CD4-positive, alpha-beta T cell treated with Interleukin-6 at 100 ng/mL for 8 hours (primary cell): ENCODE data around the gene PC.

ENCODE experiments used
- DNase-seq: peaks from one replicate; pipeline ENCODE4 v3.0.0-alpha.2; 2020; ENCODE audit warnings: mixed read lengths, low spot score

Gene PC

DNA sequence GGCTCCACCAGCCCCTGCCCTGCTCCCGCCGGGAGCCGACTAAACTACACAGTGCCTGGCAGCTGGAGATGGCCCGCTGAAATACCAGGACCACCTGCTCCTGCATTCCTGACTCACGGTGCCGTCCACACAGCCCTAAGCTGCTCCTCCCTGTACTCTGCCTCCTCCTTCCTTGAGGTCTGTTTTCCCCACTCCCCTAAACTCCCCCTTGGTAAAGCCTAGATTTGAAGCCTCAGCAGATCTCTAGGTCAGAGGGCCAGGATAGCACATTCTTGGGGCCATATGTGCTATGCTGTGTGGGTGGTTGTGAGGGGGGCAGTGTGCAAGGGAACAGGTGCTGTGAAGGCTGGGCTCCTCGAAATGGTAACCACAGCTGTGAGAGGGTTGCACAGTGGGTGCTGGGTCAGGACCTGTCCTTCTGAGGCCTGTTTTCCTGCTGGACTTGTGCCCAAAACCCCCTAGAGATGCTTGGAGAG lies 91.6 kb downstream of the PC start:
- DNase-seq = no peak

DNA sequence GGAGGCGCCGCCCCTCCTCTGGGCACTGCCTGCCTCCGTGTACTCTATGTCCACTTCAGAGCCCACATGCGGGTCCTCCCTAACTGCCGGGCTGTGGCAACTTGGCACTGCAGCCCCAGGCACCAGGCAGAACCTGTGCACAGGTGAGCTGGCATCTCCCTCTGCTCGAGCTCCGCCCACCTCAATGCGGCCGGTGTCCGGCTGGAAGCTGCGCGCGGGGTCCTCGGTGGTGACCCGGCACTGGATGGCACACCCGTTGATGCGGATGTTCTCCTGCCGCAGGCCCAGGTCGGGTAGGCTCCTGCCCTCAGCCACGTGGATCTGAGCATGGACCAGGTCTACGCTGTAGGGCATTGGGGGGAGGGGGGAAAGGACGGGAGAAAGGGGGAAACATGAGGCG lies 92.2 kb downstream of the PC start:
- no peak for DNase-seq

DNA sequence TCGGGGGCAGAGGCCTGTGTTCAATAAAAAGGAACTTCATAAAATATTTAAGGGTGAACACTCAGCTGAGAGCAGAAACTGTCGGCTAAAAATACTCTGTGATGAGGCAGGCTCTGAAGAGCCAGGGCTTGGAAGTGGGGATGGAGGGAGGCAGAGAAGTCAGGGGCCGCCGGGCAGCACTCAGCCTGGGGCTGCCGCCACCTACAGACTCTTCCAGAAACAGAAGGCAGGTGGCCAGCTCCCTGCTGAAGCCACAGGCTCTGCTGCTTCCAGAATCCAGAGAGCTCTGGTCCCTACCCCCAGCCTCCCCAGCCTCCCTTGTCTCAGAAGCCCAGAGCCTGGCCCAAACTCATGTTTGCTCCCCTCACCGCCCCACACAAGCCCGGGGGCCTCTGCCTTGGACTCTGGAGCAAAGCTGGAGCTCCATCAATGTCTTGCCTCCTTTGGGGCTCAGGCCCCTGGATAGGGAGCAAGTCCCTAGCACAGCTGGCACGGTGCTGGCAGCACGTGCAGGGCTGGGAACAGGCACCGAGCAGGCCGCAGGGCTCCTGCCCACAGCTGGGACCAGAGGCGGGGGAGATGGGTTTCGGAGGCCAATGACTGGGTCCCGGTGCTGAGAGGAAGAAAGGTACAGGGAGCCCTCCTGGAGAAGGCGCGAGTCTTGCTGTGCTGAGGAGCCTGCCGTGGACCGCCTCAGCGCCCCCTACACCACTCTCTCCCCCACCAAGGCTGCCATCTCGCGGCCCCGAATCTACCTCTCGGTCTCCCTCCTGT lies 93.1 kb downstream of the PC start:
- no peak for DNase-seq

DNA sequence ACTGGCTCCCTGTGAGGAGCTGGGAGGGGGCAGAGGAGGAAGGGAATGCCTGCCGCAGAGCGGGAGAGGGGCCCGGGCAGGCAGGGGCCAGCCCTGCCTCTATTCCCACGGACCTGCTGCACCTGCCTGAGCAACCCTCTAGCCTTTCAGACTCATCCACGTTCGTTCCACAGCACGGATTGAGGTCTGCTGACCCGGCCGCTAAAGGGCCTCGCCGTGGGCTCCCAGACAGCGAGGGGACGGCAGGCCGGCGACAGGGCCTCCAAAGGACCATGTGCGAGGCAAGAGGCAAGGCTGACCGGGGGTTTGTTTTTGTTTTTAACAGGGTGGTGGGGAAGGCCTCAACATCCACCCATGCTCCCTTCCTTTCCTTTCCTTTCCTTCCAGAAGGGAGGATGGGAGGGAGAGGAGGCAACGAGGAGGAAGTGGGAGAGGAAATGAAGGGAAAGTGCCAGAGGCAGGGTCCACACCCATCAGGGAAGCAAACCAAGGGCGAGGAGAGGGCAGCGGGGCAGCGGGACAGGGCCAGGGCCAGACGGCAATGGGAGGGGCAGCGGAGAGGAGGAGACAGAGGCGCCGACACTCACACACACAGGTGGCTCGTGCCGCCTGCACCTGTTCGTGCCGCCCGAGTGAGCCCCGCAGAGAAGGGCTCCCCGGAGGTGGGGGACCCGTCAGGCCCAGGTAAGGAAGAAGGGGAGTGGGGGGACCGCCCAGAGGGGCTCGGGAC lies 93.8 kb downstream of the PC start:
- no peak for DNase-seq

DNA sequence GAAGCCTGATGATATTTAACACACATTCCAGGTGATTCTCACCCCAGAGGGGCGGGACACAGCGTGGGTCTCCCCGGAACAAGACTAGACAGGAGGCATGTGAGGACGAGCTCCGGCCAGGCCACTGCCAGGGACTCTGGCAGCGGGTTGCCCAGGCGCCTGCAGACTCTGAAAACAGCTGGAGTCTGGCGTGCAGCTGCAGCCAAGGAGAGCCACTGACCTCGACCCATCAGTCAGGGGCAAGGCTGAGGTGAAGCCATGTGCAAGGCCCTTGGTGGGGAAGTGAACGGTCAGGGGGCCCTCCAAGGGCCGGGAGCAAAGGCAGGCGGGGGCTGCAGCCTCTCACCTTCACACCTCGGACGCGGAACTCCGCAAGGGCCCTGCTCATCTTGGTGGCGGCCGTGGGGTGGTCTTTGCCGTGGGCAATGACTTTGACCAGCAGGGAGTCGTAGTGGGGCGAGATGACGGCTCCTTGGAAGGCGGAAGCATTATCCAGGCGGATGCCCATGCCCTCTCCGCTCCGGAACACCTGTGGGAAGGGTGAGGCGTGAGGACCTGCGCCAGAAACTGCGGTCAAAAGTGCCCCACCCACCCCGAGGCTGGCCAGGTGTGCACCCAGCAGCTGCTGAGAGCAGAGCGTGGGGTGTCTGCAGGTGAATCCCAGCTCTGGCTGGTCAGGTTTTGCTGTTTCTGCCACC lies 94.6 kb downstream of the PC start:
- no peak for DNase-seq

DNA sequence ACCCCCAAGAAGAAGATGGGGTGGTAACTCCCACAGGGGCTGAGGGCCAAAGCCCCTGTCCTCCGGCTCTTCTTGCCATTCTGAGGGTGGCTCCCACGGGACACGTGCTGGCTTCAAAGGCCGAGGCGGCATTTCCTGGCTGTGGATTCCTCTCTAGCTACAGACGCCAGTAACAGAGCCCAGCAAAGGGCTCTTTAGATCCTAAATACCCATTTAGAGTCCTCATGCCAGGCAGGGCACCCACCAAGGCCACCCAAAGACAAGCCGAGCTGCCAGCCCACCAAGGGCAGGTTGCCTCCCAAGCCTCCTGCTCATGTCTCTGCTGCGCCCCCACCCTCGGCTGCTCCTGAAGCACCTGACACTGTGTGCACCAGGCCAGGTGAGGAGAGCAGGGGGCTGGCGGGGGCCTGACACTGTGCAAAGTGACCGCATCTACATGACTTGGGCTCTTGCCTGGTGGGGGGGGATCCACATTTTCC lies 95.6 kb downstream of the PC start:
- DNase-seq = no peak

DNA sequence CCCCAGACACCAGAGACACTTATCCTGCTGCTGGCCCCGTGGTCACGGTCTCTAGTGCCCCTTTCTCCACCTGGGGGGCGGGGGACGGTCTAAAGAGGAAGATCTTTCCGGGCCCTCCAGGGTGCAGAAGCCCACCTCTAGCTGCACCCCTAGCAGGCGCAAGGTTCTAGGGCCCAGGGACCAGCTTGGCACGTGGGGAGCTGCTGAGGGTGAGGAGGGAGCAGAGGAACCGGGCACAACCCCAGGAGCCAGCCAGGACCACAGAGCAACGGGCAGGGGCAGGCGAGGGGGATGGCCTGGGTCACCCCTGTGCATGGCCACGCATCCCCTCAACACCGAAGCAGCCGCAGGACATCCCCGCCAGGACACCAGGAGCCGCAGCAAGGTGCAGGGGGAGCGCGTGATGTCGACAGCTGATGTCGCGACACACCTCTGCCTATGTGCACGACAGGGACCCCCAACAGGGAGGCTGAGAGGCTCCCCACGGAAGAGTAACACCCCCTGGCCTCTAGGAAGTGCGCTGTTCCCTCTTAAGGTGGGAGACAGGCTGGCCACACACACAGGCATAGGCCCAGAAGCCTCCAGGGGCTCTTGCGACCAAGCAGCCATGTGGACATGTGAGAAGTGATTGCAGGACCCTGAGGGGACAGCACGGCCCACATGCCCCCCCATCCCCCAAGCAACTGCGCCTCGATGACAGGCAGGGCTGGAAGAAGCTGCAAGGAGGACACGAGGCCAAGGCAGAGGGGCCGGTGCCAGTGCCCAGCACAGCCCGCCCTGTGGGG lies 96.2 kb downstream of the PC start:
- no peak for DNase-seq

DNA sequence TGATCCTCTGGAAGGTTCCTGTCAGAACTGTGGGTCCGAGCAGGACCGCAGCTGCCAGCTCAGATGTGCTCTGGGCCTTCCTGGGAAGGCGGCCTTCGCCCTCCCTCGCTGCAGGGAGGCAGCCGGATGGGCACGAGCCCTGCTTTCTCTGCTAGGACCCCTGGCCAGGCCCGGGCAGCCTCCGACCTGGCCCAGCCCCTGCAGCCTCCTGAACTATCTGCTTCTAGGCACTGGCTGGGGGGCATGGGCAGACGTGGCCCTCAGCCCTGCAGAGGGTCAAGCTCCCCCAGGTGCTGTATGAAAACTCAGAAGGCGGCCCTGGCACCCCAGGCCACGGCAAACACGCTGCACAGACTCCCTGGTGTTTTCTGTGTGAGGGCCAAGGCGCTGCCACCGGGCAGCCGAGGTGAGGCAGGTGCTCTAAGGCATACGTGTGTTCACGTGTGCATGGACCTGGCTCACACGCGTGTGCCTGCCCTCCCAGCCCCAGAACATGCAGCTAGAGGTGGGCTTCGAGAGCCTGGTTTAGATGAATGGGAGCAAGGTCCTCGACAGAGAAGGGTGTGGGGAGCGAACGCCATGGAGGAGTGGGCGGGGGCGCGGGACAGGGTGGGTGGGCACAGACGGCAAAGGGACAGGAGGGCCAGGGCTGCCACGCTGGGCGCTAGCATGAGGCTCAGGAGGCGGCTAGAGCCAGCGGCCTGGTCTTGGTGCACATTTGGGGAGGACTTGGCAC lies 97.0 kb downstream of the PC start:
- no peak for DNase-seq

DNA sequence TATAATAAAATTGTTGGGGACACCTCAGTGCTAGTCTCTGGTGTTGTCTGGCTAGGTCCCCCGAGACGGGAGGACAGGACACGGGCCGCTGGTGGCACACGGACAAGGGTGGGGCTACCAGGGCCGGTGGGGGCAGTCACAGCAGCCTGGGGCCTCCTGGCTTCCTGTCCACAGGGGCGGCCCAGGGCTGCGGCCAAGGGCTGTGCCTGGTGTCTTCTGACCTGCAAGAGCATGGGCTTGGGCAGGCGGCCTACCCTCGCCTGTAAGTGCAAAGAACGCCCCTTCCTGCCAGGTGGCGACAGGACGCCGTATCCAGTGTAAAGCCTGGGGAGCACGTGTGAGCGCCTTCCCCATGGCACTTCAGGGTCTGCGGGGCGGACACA lies 97.7 kb downstream of the PC start:
- DNase-seq = no peak

DNA sequence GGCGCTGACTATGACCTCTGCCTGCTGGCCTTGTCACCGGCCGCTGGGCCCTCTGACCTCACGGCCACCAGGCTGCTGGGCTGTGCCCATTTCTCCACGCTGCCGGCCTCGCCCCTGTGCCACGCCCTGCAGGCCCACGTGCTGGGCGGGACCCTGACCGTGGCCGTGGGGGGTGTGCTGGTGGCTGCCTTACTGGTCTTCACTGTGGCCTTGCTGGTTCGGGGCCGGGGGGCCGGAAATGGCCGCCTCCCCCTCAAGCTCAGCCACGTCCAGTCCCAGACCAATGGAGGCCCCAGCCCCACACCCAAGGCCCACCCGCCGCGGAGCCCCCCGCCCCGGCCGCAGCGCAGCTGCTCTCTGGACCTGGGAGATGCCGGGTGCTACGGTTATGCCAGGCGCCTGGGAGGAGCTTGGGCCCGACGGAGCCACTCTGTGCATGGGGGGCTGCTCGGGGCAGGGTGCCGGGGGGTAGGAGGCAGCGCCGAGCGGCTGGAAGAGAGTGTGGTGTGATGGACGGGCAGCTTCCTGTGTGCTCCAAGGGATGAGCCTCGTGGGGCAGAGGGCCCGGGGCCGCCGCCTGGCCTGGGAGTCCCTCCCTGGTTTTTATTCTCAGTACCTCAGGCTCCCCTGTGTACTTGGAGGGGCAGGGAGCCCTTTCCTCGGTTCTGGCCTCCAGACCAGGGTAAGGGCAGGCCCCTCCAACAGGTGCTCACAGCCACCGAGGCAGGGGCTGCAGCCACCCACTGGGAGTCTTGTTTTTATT lies 98.3 kb downstream of the PC start:
- no peak for DNase-seq

DNA sequence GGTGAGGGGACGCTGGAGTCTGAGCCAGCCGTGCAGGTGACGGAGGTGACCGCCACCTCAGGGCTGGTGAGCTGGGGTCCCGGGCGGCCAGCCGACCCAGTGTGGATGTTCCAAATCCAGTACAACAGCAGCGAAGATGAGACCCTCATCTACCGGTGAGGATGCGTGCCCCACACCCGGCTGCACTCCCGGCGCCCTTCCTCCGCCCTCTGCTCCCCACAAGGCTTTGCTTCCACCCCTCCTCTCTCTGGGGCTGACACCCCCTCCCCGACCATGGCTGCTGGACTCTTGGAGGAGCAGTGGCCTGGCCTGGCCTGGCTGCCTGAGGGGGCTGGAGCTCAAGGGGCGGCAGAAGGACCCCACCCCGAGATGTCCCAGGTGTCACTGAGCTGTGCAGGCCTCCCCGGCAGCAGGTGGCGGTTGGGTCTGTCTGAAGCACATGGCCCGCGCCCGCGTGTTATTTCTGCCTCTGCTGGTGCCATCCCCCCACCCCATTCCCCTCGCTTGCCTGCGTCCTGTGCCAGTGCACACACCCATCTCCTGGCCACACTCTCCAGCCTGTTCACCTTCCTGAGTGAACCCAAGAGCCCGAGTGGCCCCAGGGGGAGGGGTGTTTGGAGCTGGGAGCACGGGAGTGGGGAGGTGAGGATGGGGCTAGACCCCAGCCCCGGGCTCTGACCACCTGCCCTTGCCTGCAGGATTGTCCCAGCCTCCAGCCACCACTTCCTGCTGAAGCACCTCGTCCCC lies 99.1 kb downstream of the PC start:
- DNase-seq = no peak

DNA sequence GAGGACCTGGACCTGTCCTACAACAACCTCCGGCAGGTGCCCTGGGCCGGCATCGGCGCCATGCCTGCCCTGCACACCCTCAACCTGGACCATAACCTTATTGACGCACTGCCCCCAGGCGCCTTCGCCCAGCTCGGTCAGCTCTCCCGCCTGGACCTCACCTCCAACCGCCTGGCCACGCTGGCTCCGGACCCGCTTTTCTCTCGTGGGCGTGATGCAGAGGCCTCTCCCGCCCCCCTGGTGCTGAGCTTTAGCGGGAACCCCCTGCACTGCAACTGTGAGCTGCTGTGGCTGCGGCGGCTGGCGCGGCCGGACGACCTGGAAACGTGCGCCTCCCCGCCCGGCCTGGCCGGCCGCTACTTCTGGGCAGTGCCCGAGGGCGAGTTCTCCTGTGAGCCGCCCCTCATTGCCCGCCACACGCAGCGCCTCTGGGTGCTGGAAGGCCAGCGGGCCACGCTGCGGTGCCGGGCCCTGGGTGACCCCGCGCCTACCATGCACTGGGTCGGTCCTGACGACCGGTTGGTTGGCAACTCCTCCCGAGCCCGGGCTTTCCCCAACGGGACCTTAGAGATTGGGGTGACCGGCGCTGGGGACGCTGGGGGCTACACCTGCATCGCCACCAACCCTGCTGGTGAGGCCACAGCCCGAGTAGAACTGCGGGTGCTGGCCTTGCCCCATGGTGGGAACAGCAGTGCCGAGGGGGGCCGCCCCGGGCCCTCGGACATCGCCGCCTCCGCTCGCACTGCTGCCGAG lies 99.8 kb downstream of the PC start:
- no peak for DNase-seq

DNA sequence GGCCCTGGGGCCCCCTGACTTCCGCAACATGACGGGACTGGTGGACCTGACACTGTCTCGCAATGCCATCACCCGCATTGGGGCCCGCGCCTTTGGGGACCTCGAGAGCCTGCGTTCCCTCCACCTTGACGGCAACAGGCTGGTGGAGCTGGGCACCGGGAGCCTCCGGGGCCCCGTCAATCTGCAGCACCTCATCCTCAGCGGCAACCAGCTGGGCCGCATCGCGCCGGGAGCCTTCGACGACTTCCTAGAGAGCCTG lies 100.3 kb downstream of the PC start:
- DNase-seq = no peak

DNA sequence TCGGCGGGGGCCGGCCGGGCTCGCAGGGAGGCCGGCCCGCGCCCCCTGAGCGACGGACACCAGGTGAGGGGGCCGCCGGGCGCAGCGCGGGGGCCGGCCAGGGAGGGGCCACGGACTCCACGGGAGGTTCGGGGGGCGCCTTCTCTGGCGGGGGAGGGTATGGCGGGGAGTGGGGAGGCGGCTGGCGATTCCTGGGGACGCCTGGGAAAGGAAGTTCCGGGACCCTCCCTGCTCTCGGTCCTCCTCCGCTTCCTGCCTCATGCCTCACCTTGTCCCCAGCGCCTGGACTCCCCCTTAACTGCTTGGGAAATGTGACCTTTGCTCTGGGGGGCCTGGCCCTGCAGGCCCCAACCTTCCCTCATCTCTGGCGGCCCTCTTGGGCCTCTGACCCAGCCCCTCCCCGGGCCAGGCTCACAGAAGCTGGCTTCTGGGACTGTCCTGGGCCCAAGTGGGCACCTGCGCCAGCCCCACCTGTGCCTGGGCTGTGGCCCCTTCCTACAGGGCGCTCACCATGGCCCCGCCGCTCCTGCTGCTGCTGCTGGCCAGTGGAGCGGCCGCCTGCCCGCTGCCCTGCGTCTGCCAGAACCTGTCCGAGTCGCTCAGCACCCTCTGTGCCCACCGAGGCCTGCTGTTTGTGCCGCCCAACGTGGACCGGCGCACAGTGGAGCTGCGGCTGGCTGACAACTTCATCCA lies 100.8 kb downstream of the PC start:
- DNase-seq = no peak

DNA sequence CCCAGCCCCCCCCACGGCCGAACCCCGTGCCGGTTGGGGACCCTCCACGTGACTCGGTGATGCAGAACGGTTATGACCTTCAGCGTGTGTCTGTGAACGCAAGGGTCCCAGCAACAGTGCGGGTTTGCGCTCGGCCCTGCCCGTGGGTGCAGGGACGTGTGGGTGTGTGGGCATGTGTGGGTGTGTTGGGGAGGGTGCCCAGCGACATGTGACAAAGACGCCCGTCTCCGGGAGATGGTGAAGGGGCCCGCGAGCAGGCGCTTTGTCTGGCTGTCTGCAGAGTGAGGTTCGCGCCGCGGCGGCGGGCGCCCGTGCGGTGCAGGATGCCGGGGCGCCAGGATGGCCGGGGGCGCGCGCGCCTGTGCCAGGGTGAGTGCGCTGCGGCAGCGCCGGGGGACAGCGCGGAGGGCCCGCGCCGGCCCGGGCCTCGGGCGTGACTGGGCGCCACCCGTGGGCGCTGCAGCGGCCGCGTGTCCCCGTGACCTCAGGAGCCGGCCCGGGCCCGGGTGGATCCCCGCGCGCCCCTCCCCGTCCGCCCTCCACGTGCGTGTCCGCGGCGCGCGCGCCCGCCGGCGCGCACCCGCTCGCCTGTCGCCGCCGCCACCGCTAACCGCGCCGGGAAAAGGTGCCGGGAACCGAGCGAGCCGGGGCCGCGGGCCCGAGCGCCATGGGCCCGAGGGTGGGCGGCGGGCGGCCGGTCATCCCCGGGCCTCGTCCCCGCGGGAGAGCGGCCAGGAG lies 101.5 kb downstream of the PC start, which contains the start of gene LRFN4:
TSS of gene LRFN4 (plus strand) at position 569 of the 738 bp plus-strand sequence. CDS start 681 bp downstream, outside the sequence.
- DNase-seq = no peak

DNA sequence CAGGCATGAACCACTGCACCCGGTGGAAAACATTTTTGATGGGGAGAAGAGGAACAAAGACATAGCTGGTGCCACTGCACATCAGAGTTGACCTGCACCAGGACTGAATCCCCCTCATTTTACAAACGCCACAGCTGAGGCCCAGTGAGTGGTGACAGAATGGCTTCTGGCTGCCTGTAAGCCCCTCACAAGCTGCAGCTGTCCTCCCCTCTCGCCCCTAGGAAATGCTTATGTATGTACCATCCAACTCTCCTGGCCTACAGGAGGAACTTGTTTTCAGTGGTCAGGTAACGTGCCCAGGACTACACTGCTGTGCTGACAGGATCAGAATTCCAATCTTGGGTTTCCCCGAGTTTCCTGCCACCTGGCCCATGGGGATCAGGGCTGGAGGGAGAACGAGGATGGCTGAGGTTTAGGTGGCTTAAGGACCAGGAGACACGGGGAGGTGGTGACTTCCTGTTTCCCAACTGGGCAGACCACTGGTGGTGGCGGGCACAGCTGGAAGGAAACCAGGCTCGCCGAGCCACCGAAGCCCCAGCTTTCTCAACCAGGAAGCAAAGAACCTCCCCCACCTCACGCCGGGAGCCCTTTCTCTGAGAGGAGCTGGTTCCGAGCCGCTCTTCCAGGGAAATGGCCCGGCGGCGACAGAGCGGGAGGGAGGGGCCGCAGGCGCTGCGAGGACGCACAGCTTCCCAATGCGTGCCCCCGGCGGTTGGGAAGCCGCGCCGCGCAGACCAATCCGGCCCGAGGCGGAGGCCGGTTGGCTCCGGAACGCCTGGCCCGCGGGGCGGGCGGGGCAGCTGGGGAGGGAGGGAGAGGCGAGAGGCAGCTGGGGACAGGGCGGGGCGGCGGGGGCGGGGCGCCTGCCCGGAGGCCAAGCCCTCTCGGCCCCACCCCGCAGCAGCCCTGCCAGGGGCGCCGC lies 102.3 kb downstream of the PC start:
- peak; percentile 81 for DNase-seq

DNA sequence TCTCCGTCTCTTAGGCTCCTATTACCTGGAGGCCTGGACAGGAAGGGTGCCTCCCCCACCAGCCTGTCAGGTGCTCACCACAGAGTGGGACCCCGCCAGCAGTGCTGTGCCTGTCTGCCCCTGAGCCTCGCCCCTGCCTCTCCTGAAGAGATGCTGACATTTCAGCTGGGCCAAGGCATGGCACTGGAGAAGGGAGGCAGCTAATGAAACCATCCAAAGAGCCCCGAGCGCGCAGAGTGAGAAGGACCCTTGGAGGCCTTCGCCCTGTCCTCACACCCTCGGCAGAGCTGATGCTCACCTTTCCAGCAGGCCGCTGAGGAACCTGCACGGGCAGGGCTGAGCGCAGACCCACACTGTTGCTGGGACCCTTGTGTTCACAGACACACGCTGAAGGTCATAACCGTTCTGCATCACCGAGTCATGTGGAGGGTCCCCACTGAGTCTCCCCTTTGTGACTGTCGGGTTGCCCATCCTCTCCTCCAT lies 103.4 kb downstream of the PC start:
- no peak for DNase-seq
